DMS114 treated with DMSO at 0.1 percent for 48 hours (cell line): ENCODE results near the gene IRF2BPL.

Experiments used
- DNase-seq: peaks from one replicate; lab custom pipeline; 2025; ENCODE audit not compliant: unreplicated experiment; lab: John Stamatoyannopoulos, UW

The IRF2BPL gene

GRCh38 chr14:77014004-77014604 lies 14.4 kb downstream of the IRF2BPL start:
- no peak for DNase-seq

GRCh38 chr14:77012193-77012765 lies 16.2 kb downstream of the IRF2BPL start:
- DNase-seq, result no peak

GRCh38 chr14:77011245-77011644 lies 17.3 kb downstream of the IRF2BPL start:
- DNase-seq, result no peak

GRCh38 chr14:77009014-77009413 lies 19.5 kb downstream of the IRF2BPL start:
- no peak for DNase-seq

- DNase-seq, result no peak
These were observed 20.0 kb downstream of the IRF2BPL start for GRCh38 chr14:77008541-77008940.

- DNase-seq, result no peak
These were observed 20.5 kb downstream of the IRF2BPL start for GRCh38 chr14:77007975-77008421.

- no peak for DNase-seq
These were observed 21.1 kb downstream of the IRF2BPL start for GRCh38 chr14:77007183-77007974.

GRCh38 chr14:77006132-77006531 lies 22.4 kb downstream of the IRF2BPL start:
- no peak for DNase-seq

GRCh38 chr14:77005559-77005958 lies 22.9 kb downstream of the IRF2BPL start:
- DNase-seq, result no peak

GRCh38 chr14:77004711-77005460 lies 23.6 kb downstream of the IRF2BPL start:
- DNase-seq, result no peak

GRCh38 chr14:77003960-77004710 lies 24.4 kb downstream of the IRF2BPL start:
- no peak for DNase-seq

GRCh38 chr14:77002889-77003288 lies 25.6 kb downstream of the IRF2BPL start:
- no peak for DNase-seq

- DNase-seq, result no peak
These were observed 26.2 kb downstream of the IRF2BPL start for GRCh38 chr14:77002335-77002734.

GRCh38 chr14:77000340-77001270 lies 27.9 kb downstream of the IRF2BPL start:
- DNase-seq, result no peak

GRCh38 chr14:76998910-76999309 lies 29.6 kb downstream of the IRF2BPL start:
- DNase-seq, result no peak

GRCh38 chr14:76997257-76997970 lies 31.1 kb downstream of the IRF2BPL start:
- DNase-seq, result no peak

GRCh38 chr14:76996563-76997146 lies 31.9 kb downstream of the IRF2BPL start:
- DNase-seq, result no peak

GRCh38 chr14:76995279-76996035 lies 33.1 kb downstream of the IRF2BPL start:
- DNase-seq, result no peak
